Activated B cell treated with CpG ODN at 0.5 μM for 24 hours (primary cell): ENCODE results near the gene CALCR. TPM values are rescaled to one million over a fixed set of nuclear protein-coding genes. Genes with fewer than 3 reads are reported as not detected.

Source experiments
- ATAC-seq: fragments of 200-7000 bp; cut with Tn5 transposase; one replicate; pipeline ENCODE4 v1.10.0; 2021; ENCODE audit warnings: low read depth, mild to moderate bottlenecking, moderate library complexity
- CTCF ChIA-PET: fragments of 350-600 bp; sonication (Branson Sonifier 250); formaldehyde crosslinking; loops from one replicate; lab custom pipeline; 2021; ENCODE audit warnings: antibody characterized with exemption; lab: Charles Lee
- POLR2A ChIA-PET: fragments of 350-600 bp; sonication (Branson Sonifier 250); formaldehyde crosslinking; loops from one replicate; lab custom pipeline; 2021; ENCODE audit warnings: antibody characterized with exemption; lab: Charles Lee
- DNase-seq: peaks from one replicate; pipeline ENCODE4 v3.0.0; 2022
- H3K27ac Mint-ChIP-seq: one replicate; pipeline ENCODE4 v1.8.0; 2020; ENCODE audit warnings: mixed read lengths
- H3K27me3 Mint-ChIP-seq: one replicate; pipeline ENCODE4 v1.8.0; 2021; ENCODE audit warnings: mixed read lengths
- H3K36me3 Mint-ChIP-seq: one replicate; pipeline ENCODE4 v1.8.0; 2021; ENCODE audit warnings: low read depth, mixed read lengths
- H3K4me1 Mint-ChIP-seq: one replicate; pipeline ENCODE4 v1.8.0; 2021; ENCODE audit warnings: mixed read lengths
- H3K4me3 Mint-ChIP-seq: one replicate; pipeline ENCODE4 v1.8.0; 2020; ENCODE audit warnings: mild to moderate bottlenecking, mixed read lengths
- H3K9me3 Mint-ChIP-seq: one replicate; pipeline ENCODE4 v1.8.0; 2020; ENCODE audit warnings: mixed read lengths
- intact Hi-C: fragments of 100-400 bp; cut with micrococcal nuclease; formaldehyde crosslinking; loops from one replicate; pipeline ENCODE4 v1.15.1; 2024
- total RNA-seq: library from RNA; stranded (reverse); gene quantifications from 2 replicates; pipeline ENCODE4 v1.2.3, GENCODE V29; 2022
- TF ChIP-seq, protein P1 (sequence below): fragments of 200-600 bp; IDR thresholded peaks from one replicate; pipeline ENCODE4 v1.8.0; 2022; ENCODE audit warnings: antibody characterized with exemption, mild to moderate bottlenecking

CALCR gene
- total RNA-seq, 1 donor from 2014 or later, result not detected

GRCh38 chr7:93407239-93407638 is 167.3 kb downstream of the CALCR start:
- Mint-ChIP-seq H3K27me3 (peaks cover 2% of the 10 kb centered on the region), H3K4me1 (no peaks in the 10 kb centered on the region), H3K27ac (no peak overlapping the region), H3K9me3 (peaks cover 12% of the 10 kb centered on the region), H3K36me3 (no peaks in the 10 kb centered on the region), H3K4me3 (no peak overlapping the region)
- ATAC-seq, result no peak
- no peak for DNase-seq
- POLR2A ChIA-PET, result no interaction called here
- CTCF ChIA-PET, result no interaction called here
- TF ChIP-seq, protein P1, sequence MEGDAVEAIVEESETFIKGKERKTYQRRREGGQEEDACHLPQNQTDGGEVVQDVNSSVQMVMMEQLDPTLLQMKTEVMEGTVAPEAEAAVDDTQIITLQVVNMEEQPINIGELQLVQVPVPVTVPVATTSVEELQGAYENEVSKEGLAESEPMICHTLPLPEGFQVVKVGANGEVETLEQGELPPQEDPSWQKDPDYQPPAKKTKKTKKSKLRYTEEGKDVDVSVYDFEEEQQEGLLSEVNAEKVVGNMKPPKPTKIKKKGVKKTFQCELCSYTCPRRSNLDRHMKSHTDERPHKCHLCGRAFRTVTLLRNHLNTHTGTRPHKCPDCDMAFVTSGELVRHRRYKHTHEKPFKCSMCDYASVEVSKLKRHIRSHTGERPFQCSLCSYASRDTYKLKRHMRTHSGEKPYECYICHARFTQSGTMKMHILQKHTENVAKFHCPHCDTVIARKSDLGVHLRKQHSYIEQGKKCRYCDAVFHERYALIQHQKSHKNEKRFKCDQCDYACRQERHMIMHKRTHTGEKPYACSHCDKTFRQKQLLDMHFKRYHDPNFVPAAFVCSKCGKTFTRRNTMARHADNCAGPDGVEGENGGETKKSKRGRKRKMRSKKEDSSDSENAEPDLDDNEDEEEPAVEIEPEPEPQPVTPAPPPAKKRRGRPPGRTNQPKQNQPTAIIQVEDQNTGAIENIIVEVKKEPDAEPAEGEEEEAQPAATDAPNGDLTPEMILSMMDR, result no peak
- intact Hi-C loops, result no loop called here

- POLR2A ChIA-PET, result no interaction called here
- peaks cover 2% of the 10 kb centered on the region for H3K27me3 Mint-ChIP-seq
- intact Hi-C loops, result no loop called here
- TF ChIP-seq, protein P1, result no peak
- DNase-seq, result no peak
- CTCF ChIA-PET, result no interaction called here
- ATAC-seq, result no peak
- H3K9me3 Mint-ChIP-seq, result peaks cover 12% of the 10 kb centered on the region
- no peak overlapping the region for H3K27ac Mint-ChIP-seq
- no peak overlapping the region for H3K4me3 Mint-ChIP-seq
- no peaks in the 10 kb centered on the region for H3K36me3 Mint-ChIP-seq
- H3K4me1 Mint-ChIP-seq, result no peaks in the 10 kb centered on the region
Observed at GRCh38 chr7:93402944-93403343, 171.6 kb downstream of the CALCR start.

DNA sequence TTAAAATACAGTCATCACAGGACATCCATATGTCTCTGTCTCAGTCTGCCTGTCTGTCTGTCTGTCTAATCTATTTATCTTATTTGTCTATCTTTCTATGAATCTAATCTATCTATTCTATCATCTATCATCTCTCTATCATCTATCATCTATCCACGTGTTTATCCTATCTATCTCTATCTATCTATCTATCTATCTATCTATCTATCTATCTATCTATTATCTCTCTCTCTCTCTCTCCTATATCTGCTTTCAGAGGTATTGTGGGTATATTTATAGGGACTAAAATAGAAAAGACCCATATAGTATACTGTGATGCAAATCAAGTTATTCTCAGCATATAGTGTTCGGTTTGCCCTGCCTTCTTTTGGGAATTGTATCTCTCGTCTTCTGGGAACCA is 174.9 kb downstream of the CALCR start:
- TF ChIP-seq, protein P1, result no peak
- Mint-ChIP-seq H3K4me3 (no peak overlapping the region), H3K27ac (no peak overlapping the region), H3K4me1 (no peaks in the 10 kb centered on the region), H3K27me3 (peaks cover 2% of the 10 kb centered on the region), H3K9me3 (peaks cover 3% of the 10 kb centered on the region), H3K36me3 (no peaks in the 10 kb centered on the region)
- ChIA-PET POLR2A (no interaction called here), CTCF (no interaction called here)
- ATAC-seq (no peak), DNase-seq (no peak)
- intact Hi-C loops, result no loop called here

- Mint-ChIP-seq H3K27ac (no peak overlapping the region), H3K4me3 (no peak overlapping the region), H3K9me3 (no peaks in the 10 kb centered on the region), H3K36me3 (no peaks in the 10 kb centered on the region), H3K4me1 (no peaks in the 10 kb centered on the region), H3K27me3 (peaks cover 3% of the 10 kb centered on the region)
- intact Hi-C loops, result no loop called here
- ATAC-seq (no peak), DNase-seq (no peak)
- POLR2A ChIA-PET, result no interaction called here
- TF ChIP-seq, protein P1, result no peak
- CTCF ChIA-PET, result no interaction called here
Observed at GRCh38 chr7:93392984-93393383, 181.5 kb downstream of the CALCR start.

DNA sequence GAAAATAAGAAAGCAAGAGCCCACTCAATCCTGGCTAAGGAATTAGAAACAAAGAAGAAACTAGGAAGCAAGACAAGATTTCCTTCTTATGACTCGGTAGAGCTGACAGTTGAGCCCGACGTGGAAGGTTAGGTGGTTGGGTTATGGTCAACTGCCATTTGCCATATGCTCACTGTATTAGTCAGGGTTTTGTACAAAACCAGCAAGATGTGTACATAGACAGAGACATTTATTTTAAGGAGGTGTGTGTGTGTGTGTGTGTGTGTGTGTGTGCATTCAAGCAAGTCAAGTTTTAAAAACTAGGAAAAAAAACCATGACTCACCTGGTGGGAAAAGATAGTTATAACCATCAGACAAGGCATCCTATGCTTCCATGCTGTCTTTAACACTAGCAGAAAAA is 183.9 kb downstream of the CALCR start:
- Mint-ChIP-seq H3K9me3 (no peaks in the 10 kb centered on the region), H3K4me3 (no peak overlapping the region), H3K4me1 (no peaks in the 10 kb centered on the region), H3K27me3 (peaks cover 13% of the 10 kb centered on the region), H3K36me3 (no peaks in the 10 kb centered on the region), H3K27ac (no peak overlapping the region)
- intact Hi-C loops, result no loop called here
- ATAC-seq, result no peak
- TF ChIP-seq, protein P1, result no peak
- POLR2A ChIA-PET, result no interaction called here
- CTCF ChIA-PET, result no interaction called here
- DNase-seq, result no peak
